Muscle of arm (tissue), 12 donors: ENCODE data around the gene PCLO. TPM values are rescaled to one million over a fixed set of nuclear protein-coding genes. Genes with fewer than 3 reads are reported as not detected.
"Not testable (repeated sequence)": the region's sequence is repeated elsewhere in the genome, so short reads cannot be mapped to it uniquely, and the experiment has no call there.

ENCODE experiments used
- DNase-seq: peaks from one replicate; pipeline ENCODE4 v3.0.0-alpha.2; 2013
- polyA plus RNA-seq, 12 donors: library from polyadenylated mRNA; unstranded; fragments of 120-200 nt; gene quantifications; one replicate each; pipeline ENCODE4 v1.2.1, GENCODE V29; 2013; ENCODE audit not compliant: insufficient read length in 12 of 12

The PCLO gene
- polyA plus RNA-seq, 12 donors, result 0.17 to 3.7 (median 0.57) TPM; not detected in 1

DNA sequence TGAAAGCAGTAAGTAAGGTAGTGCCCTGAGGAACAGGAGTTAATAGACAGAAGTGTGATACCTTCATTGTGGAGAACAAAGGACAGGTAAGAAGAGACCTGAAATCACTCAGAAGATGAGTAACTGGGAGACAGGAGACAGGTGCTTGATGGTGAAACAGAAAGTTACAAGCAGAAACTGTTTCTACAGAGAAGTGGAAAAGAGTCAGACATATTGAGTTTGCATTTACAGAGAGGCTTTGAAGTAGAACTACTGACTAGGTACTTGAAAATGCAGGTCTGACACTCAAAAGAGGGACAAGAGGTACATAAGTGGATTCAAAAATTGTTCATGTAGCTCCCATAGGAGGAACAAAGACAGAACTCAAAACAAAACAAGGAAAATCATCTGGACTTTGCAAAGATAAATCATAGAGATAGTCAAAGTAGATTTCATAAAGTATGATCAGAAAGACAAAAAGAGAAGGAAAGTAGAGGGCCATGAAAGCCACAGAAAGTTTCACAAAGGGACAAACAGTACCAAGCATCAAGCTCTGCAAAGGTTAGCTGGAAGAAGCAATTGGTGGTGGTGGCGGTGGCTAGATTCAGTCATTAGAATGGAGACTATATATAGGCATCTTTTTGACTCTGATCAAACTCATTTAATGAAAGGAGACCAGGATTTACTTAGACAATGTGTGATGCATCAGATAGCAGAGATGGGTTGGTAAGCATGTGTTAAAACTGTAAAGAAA is 198.4 kb downstream of the PCLO start:
- DNase-seq, result no peak

DNA sequence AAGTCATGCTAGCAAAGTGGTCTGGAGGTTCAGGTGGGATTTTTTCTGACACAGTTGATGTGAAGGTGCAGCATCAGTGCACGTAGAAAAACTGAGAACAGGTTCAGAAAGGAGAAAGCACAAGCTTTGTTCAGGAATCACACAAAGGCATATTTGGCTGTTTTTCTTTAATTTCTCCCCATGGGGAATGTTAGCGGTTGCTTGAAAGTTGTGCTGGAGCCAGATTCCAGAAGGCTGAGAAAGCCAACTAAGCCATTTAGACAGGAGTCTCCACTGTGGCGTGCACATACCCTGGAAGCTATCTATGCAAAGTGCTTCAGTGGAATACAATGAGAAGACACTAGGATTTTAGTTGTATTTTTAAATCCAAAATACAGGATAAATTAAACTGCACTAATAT is 201.4 kb downstream of the PCLO start:
- DNase-seq, result no peak

DNA sequence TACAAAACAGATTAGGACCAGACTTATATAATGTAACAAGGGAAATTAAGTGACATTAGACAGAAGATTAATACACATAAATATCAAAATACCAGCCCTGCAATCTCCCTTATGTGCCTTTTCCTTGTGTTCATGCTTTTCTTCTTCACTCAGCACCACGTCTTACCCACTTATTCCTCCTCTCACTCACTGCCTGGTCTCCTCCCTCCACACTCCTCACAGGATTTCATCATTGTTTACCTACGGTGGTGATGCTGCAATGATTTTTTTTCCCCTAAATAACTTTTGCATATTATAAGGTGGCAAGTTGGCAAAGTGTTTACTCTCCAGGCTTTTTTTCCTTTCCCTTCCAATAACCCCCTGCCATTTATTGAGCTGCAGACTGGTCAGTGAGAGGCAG is 203.2 kb downstream of the PCLO start:
- DNase-seq, result no peak

DNA sequence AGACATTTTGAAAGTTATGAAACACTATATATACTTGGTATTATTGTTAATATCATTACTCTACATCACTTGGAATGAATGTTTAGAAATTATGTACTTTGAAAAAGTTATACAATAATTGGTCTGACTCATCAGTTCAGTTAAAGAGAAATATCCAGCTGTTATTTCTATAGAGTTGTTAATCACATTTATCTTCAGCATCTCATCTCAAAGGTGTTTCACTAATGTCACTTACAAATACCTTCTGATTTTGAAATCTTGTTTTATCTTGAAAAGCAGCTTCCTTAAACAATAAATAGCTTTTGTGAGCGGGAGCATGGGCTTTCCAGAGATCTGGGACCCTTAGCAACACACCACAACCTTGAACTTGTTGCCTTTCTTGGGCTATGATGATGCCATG is 205.2 kb downstream of the PCLO start:
- DNase-seq, result no peak

DNA sequence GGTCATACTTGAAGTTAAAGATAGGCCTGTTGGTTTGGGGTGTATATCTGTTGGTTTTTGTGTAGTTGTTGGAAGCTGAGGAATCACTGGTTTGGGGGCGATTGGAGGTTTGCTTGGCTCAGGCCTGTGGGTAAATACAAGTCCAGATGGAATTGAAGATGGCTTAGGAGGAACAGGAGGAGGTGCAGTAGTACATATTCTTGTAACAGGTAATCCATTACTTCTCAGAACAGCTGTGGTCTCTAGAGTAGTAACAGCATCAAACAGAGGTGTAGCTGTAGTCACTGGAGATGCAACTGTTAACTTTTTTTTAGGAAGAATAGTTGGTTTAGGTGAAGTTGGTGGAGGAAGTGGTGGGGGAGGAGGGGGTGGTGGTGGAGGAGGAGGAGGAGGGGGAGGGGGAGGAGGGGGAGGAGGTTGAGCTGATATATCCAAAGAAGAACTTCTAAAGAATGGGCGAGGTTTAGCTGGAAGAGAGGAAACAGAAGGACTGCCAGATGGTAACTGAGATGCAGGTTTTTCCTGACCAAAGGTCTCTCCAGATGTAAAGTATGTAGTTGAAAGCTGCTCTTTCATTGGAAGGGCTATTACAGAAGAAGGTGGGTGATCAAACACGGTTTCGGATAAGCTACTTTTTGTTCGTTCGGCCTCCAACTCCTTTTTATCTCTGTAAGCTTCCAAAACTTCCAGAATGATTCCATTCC is 209.2 kb downstream of the PCLO start:
- DNase-seq, result no peak

DNA sequence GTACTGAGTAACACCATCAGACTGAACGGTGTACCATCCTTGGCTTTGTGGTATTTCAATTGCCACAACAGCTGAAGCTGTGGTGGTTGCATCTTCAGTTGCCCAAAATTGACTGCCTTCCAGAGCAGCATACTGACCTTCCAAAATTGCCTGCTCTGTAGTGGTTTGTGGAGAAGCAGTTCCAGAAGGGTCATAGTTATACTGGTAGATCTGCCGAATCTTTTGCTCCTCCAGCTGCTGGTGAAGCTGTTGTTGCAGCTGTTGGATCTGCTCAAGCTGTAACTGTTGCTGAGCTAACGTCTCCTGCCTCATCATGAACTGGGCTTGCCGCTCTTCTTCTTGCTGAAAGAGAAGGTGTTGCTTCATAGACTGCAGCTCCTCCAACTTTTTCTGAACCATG is 212.2 kb downstream of the PCLO start:
- DNase-seq, result no peak

DNA sequence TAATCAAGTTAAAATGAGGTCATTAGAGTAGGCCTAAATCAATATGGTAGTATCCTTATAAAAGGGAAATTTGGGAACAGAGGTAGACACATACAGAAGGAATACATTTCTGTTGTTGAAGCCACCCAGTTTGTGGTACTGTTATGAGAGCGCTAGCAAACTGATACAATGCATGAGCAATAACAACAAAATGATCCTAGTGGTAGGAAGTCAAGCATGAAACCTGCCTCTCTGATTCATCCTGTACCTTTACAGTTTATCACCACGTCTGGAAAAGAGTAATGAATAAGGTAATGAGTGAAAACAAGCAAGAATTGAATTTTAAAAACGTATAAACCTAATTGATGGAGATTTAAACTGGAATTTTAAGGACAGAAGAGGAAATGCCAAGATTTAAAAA is 217.2 kb downstream of the PCLO start:
- DNase-seq, result no peak

DNA sequence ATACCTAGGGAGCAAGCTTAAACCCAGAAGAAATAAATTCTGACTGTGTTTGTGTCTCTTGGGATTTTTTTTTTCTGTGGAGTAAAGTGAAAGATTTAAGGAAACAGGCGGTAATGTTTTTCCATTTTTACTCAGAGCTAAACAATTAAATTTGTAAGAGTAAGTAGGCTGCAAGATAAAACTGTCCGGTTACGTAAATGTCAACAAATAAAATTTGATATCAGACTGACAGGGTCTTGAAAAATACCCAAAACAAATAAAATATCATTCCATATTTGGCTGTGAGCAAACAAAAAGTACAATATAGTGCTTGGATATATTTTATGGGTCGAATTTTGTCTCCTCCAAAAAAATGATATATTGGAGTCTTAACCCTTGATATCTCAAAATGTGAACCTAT is 217.6 kb downstream of the PCLO start:
- no peak for DNase-seq

DNA sequence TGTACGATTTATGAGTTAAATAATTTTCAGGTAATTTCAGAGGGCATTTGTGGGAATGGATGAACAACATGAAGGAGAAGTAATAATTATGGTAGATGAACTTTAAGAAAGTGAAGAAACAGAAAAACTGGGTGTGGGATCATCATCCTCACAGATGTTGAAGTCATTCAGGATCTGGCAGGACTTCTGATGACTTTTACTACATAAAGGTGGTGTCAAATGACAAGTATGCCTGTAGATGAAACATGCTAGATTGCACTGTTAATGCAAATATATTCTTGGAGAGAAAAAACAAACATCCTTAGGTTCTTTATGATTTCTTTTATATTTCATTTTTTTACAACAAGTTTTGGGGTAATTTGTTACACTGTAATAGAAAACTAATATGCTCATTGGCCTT is 230.2 kb downstream of the PCLO start:
- no peak for DNase-seq

DNA sequence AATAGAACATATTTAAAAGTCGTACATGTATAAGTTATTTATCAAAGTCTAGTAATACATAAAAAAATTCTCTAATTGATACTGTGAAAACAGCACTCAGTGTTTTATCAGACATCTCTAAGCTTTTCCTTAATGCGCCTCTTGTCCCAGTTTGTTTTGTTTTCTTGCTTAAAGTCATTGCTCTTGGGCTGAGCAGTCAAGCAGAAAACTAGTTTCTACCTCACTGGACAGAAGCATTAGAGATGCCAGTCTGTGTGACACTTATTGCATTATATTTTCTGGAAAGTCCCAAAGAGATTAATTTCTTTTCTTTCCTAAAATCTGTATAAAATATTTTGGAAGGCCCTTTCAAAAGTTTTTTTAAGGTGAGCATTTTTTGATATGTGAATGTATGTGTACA is 236.2 kb downstream of the PCLO start:
- no peak for DNase-seq

DNA sequence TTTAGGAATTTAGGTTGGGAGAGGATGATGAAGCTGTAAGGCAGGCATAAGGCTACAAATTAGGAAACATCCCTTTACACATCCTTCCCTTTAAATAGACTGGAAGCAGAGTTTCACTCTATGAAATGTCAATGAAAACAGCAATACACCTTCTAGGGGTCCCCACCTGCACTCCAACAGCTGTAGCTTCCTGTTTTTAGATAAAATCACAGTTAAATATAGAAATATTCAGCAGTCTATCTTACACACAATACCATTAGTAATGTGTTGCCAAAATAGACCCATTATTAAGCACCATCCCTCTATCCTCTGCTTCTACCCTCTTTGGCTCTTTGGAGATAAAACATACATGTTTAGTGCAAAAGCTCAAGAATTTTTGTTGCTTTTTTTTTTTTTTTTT is 237.4 kb downstream of the PCLO start:
- DNase-seq, result no peak

DNA sequence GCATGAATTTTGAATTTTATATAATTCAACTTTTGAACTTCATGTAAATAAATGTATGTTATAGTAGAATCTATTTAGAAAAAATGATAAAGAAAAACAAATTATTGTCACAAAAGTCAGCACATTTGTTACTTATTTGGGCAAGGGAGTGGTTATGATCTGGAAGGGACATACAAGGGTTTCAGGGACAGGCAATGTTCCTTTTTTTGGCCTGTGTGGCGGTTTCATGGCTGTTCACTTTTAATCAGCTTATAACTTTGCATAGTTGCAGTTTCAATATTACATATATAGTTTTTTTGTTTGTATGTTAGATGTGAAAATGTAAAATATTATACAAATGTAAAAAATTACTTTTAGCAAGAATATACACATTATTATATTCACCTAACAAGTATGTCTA is 256.2 kb downstream of the PCLO start:
- no peak for DNase-seq

DNA sequence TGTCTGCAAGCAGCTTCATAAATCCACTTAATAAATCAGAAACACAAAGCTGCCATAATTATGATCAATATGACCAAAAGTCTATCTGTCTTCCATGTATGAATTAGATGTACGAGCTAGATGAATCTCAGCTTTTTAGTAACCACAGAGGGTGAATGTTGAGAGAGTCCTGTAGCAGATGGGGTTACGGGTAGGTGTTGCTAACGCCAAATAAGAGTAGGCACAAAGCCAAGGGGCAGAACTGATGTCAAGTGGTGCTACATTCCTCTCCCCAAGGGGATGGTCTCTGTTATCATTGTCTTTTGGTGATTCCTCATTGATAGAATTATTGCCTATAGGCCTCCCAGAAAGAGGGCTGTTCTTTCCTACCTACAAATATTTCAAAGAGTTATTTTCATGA is 257.8 kb downstream of the PCLO start:
- DNase-seq, result no peak

DNA sequence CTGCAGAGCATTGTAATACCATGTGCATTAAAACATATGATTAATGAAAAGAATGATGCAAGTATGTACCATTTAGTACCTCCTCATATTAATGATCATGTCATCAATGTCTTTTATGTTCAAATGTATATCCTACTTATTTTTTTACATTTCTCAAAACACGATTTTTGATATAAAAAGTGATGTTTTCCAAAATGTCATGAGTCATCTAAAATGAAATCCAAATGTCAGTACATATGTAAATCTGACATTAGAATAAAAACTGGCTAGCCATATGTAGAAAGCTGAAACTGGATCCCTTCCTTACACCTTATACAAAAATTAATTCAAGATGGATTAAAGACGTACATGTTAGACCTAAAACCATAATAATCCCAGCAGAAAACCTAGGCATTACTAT is 261.6 kb downstream of the PCLO start:
- DNase-seq, result not testable (repeated sequence)

DNA sequence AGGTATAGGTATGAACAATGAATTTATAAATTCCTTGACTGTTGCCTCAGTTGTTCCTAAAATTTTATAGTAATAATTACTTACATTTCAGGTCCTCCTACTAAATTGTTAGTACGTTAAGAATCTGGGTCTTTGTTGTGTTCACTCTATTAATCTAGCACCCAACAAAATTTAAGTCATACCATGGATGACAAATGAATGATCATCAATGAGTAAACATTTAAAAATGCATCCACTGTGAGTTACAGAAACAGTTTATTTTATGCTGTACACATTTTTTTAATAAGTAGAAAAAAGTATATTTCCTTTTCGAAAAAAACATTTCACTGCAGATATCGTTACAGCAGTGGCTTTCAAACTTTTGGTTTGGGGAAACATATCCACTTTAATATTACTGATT is 265.2 kb downstream of the PCLO start:
- no peak for DNase-seq

DNA sequence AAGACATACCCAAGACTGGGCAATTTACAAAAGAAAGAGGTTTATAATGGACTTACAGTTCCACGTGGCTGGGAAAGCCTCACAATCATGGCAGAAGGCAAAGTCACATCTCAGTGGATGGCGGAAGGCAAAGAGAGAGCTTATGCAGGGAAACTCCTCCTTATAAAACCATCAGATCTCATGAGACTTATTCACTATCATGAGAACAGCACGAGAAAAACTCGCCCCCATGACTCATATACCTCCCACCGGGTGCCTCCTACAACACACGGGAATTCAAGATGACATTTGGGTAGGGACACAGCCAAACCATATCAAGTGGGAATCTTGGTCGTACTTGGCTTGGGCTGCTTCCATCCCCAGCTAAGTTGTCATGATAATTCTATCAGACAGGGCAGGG is 268.3 kb downstream of the PCLO start:
- not testable (repeated sequence) for DNase-seq

DNA sequence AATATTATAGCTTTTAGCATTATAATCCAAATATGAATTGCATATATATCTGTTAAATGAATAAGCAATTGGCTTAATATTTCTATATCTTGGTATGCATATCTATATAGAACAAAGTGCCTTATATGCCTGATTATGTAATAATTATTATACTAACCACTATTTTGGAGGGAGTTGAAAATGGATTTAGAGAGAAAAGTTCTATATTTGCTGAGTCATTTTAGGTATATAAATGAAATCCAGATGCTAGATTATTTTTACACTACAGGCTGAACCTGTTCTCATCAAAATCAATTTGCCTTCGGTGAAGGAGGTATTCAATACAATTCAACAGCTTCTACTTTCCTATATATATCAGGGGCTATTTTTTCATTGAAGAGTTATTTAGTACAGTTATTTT is 276.4 kb downstream of the PCLO start:
- no peak for DNase-seq

DNA sequence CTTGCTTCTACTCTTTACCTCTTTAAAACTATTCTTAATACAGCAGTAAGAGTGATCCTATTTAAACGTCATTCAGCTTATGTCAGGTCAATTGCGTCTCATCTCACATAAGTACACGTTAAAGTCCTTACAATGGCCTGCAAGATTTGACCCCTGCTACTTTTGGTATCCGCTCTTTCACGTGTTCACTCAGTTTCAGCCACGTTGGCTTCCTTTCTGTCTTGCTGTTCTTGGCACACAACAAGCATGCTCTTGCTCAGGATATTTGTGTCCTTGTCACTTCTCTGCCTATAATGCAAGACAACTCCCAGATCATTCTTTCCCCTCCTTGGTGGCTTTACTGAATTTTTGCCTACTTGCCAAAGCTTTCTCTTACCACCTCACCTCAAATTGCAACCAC is 296.8 kb downstream of the PCLO start:
- DNase-seq, result no peak

DNA sequence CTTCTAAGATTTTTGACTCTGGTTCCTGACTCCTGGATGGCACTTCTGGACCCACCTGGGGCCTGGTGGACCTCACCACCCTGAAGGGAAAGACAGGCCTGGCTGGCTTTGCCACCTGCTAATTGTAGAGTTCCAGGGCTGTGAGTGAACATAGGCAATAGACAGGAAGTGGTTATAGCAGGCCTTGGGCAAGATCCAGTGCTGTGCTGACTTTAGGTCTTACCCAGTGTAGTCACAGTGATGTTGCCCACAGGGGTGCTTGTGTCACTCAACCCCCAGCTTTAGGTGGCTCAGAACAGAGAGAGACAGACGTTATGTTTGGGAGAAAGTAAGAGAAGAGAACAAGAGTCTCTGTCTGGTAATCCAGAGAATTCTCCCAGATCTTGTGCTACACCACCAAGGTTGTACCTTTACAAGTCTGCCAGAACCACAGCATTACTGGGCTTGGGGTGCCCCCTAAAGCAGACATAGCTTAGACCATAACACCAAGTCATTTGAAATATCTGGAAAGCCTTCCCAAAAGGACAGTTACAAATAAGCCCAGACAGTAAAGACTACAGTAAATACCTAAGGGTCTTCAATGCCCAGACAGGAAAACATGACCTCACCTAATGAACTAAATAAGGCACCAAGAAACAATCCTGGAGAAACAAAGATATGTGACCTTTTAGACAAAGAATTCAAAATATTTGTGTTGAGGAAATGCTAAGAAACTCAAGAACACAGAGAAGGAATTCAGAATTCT is 303.4 kb downstream of the PCLO start:
- no peak for DNase-seq

DNA sequence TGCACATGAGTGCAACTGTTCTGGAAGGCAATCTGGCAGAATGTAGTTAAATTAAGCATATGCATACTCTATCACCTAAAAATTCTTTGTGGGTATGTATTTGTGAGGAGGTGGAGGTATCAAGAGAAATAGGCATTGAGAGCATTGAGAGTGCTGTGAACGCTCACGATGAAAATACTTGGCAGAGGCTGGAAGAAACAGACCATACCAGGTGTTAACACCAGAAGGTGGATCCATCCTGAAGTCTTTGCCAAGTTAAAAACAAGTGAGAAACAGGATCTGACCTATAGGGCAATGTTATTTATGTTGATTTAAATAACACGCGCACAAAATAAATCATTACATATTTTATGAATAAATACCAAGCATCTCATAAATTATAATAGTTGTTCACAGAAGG is 311.6 kb downstream of the PCLO start:
- DNase-seq, result no peak

DNA sequence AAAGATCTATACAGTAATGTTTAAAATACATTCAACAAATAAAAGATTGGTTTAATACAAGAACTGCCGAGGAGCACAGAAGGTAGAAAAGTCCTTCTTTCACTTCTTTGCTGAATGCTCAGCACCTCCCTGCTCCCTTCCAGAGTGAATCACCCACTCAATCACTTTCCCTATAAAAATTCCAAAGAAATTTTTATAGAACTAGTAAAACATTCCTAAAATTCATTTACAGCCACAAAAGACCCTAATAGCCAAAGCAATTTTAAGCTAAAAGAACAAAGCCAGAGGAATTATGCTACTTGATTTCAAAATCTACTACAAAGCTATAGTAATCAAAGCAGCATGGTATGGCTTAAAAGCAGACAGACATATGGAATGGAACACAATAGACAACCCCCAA is 320.9 kb downstream of the PCLO start:
- no peak for DNase-seq

DNA sequence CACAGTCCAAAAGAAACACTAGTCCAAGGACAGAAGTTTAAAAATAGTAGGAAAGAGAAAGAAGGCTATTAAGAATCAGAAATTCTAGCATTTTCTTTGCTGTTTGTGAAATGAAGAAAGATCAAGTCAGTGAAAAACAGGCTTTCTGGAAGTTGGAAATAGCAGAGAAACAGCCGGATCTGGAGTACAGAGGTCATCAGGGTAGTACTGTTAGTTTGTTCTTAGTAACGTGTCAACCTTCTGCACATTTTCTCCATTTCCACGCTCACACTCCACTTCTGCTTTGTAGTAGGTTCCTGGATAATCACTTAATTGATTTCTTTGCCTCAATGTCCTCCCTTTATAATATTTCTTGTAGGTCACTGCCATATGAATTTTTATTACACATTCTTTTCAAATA is 322.6 kb downstream of the PCLO start:
- no peak for DNase-seq

DNA sequence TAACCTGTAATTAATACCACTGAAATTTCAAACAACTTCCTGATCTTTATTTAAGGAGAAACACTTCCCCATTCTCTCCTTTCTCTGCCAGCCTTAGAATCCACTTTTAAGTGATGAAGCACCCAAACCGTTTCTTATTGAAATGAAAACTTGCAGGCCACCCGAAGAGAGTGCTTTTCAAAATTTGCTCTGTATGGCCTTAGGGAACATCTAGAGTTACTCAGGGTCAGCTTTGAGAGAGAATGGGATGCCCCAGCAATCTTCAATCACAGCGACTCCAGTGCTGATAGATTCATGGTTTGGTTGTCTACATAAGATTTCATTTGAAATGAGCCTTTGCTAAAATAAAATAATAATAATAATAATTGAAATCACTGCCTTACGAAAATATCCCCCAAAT is 323.1 kb downstream of the PCLO start:
- no peak for DNase-seq
